ENCODE results near the gene CUEDC1. TPM values are rescaled to one million over a fixed set of nuclear protein-coding genes. Genes with fewer than 3 reads are reported as not detected.

Gene CUEDC1
- total RNA-seq, 4 donors from 2014 or later = 10.2 to 45.4 (median 19.2) TPM

GRCh38 chr17:57928928-57929327 is 26.3 kb downstream of the CUEDC1 start:
- Histone ChIP-seq H3K27me3 (no peaks in the 10 kb centered on the region), H3K36me3 (no peaks in the 10 kb centered on the region), H3K4me3 (no peak overlapping the region), H3K9me3 (no peaks in the 10 kb centered on the region), H3K27ac (peak overlapping the region in 1 of 4 donors; percentile 50), H3K4me1 (peaks cover 0 to 18% (median 0%) of the 10 kb centered on the region in 4 donors)
- TF ChIP-seq CTCF (IDR thresholded peaks at IDR 0.05) (no peak), POLR2A (IDR thresholded peaks at IDR 0.05) (no peak)
- no peak for DNase-seq

GRCh38 chr17:57927048-57927723 is 28.0 kb downstream of the CUEDC1 start:
- H3K9me3 ChIP-seq = no peaks in the 10 kb centered on the region
- peaks cover 0 to 25% (median 0%) of the 10 kb centered on the region in 4 donors for H3K4me1 ChIP-seq
- DNase-seq = no peak
- TF ChIP-seq POLR2A (IDR thresholded peaks at IDR 0.05) = no peak
- TF ChIP-seq CTCF (IDR thresholded peaks at IDR 0.05) = no peak
- peak overlapping the region in 1 of 4 donors; percentile 45 for H3K27ac ChIP-seq
- no peaks in the 10 kb centered on the region for H3K27me3 ChIP-seq
- no peaks in the 10 kb centered on the region for H3K36me3 ChIP-seq
- no peak overlapping the region for H3K4me3 ChIP-seq

- Histone ChIP-seq H3K9me3 (no peaks in the 10 kb centered on the region), H3K27me3 (no peaks in the 10 kb centered on the region), H3K4me1 (peaks cover 0 to 30% (median 0%) of the 10 kb centered on the region in 4 donors), H3K27ac (peak overlapping the region in 1 of 4 donors; percentile 45), H3K36me3 (no peaks in the 10 kb centered on the region), H3K4me3 (no peak overlapping the region)
- no peak for DNase-seq
- TF ChIP-seq CTCF (IDR thresholded peaks at IDR 0.05) = no peak
- TF ChIP-seq POLR2A (IDR thresholded peaks at IDR 0.05) = no peak
These were observed 28.5 kb downstream of the CUEDC1 start for GRCh38 chr17:57926723-57927047.

- H3K4me1 ChIP-seq = peaks cover 0 to 30% (median 0%) of the 10 kb centered on the region in 4 donors
- no peaks in the 10 kb centered on the region for H3K9me3 ChIP-seq
- H3K27ac ChIP-seq = peak overlapping the region in 1 of 4 donors; percentile 57
- DNase-seq = no peak
- H3K36me3 ChIP-seq = no peaks in the 10 kb centered on the region
- no peaks in the 10 kb centered on the region for H3K27me3 ChIP-seq
- no peak for TF ChIP-seq POLR2A (IDR thresholded peaks at IDR 0.05)
- no peak for TF ChIP-seq CTCF (IDR thresholded peaks at IDR 0.05)
- no peak overlapping the region for H3K4me3 ChIP-seq
These were observed 29.7 kb downstream of the CUEDC1 start for GRCh38 chr17:57925361-57925990.

- no peaks in the 10 kb centered on the region for H3K36me3 ChIP-seq
- TF ChIP-seq CTCF (IDR thresholded peaks at IDR 0.05) (no peak), POLR2A (IDR thresholded peaks at IDR 0.05) (no peak)
- no peak for DNase-seq
- no peak overlapping the region for H3K4me3 ChIP-seq
- H3K4me1 ChIP-seq = peaks cover 0 to 30% (median 0%) of the 10 kb centered on the region in 4 donors
- H3K9me3 ChIP-seq = no peaks in the 10 kb centered on the region
- H3K27me3 ChIP-seq = no peaks in the 10 kb centered on the region
- H3K27ac ChIP-seq = peak overlapping the region in 1 of 4 donors; percentile 57
These were observed 30.5 kb downstream of the CUEDC1 start for GRCh38 chr17:57924677-57925076.
